Neural progenitor cell (in vitro differentiated cells): Measurements from ENCODE around the gene MAPK8. TPM values are rescaled to one million over a fixed set of nuclear protein-coding genes. Genes with fewer than 3 reads are reported as not detected.

Experiments
- DNase-seq: peaks from one replicate; pipeline ENCODE4 v3.0.0-alpha.2; 2016; ENCODE audit warnings: low spot score
- H2AFZ ChIP-seq: fragments of 200-600 bp; sonication (generic); replicated peaks from 2 replicates; pipeline ENCODE4 v1.6.1; 2016; ENCODE audit warnings: antibody characterized with exemption
- H3F3A ChIP-seq: fragments of 200-600 bp; sonication (generic); 2 replicates; pipeline ENCODE4 v1.6.1; 2016; ENCODE audit warnings: antibody characterized with exemption, low read depth
- H3K27ac ChIP-seq: fragments of 200-600 bp; sonication (generic); 2 replicates; pipeline ENCODE4 v1.5.1; 2016; ENCODE audit warnings: mild to moderate bottlenecking
- H3K27me3 ChIP-seq: fragments of 200-600 bp; sonication (generic); 2 replicates; pipeline ENCODE4 v1.6.1; 2016; ENCODE audit warnings: mild to moderate bottlenecking, moderate library complexity
- H3K36me3 ChIP-seq: fragments of 200-600 bp; sonication (generic); 2 replicates; pipeline ENCODE4 v1.5.1; 2016
- H3K4me1 ChIP-seq: fragments of 200-600 bp; sonication (generic); 2 replicates; pipeline ENCODE4 v1.6.1; 2016; ENCODE audit warnings: mixed run types
- H3K4me2 ChIP-seq: fragments of 200-600 bp; sonication (generic); 2 replicates; pipeline ENCODE4 v1.6.1; 2016
- H3K4me3 ChIP-seq: fragments of 200-600 bp; sonication (generic); 2 replicates; pipeline ENCODE4 v1.5.1; 2016
- H3K79me2 ChIP-seq: fragments of 200-600 bp; sonication (generic); 2 replicates; pipeline ENCODE4 v1.6.1; 2016; ENCODE audit warnings: low read depth
- H3K9ac ChIP-seq: fragments of 200-600 bp; sonication (generic); 2 replicates; pipeline ENCODE4 v1.6.1; 2016
- H3K9me3 ChIP-seq: fragments of 200-600 bp; sonication (generic); 2 replicates; pipeline ENCODE4 v1.5.1; 2016; ENCODE audit warnings: low read depth
- H4K20me1 ChIP-seq: fragments of 200-600 bp; sonication (generic); 2 replicates; pipeline ENCODE4 v1.6.1; 2016; ENCODE audit warnings: low read depth
- H3K27ac Mint-ChIP-seq: 3 replicates; pipeline ENCODE4 v1.8.0; 2021; ENCODE audit warnings: mixed read lengths
- H3K27me3 Mint-ChIP-seq: 2 replicates; pipeline ENCODE4 v1.8.0; 2022; ENCODE audit warnings: low read depth, mild to moderate bottlenecking, inconsistent platforms, moderate library complexity, mixed read lengths; ENCODE audit not compliant: insufficient read depth
- H3K36me3 Mint-ChIP-seq: 3 replicates; pipeline ENCODE4 v1.8.0; 2021; ENCODE audit warnings: mixed read lengths
- H3K4me1 Mint-ChIP-seq: 3 replicates; pipeline ENCODE4 v1.8.0; 2021; ENCODE audit warnings: mixed read lengths
- H3K4me3 Mint-ChIP-seq: 3 replicates; pipeline ENCODE4 v1.8.0; 2021; ENCODE audit warnings: mild to moderate bottlenecking, moderate library complexity, mixed read lengths
- H3K9me3 Mint-ChIP-seq: 3 replicates; pipeline ENCODE4 v1.8.0; 2020; ENCODE audit warnings: mixed read lengths
- CTCF ChIP-seq: fragments of 200-600 bp; sonication (generic); IDR thresholded peaks from 2 replicates; pipeline ENCODE4 v1.5.1; 2017; ENCODE audit warnings: antibody characterized with exemption, mild to moderate bottlenecking
- EZH2 ChIP-seq: fragments of 200-600 bp; sonication (generic); IDR thresholded peaks from 2 replicates; pipeline ENCODE4 v1.6.1; 2017; ENCODE audit warnings: antibody characterized with exemption, mild to moderate bottlenecking, moderate library complexity
- EZH2phosphoT487 ChIP-seq: fragments of 200-600 bp; sonication (generic); IDR thresholded peaks from 2 replicates; pipeline ENCODE4 v1.6.1; 2017; ENCODE audit warnings: antibody characterized with exemption
- total RNA-seq: library from RNA; depleted of rRNA; stranded (reverse); fragments of >200 nt; gene quantifications from 2 replicates; pipeline ENCODE4 v1.2.3, GENCODE V29; 2015; ENCODE audit warnings: low replicate concordance

MAPK8 gene
- total RNA-seq, 1 donor from 2014 or later: 166 TPM

GRCh38 chr10:48412933-48413332 lies 106.5 kb downstream of the MAPK8 start:
- H3F3A ChIP-seq: no peaks in the 10 kb centered on the region
- no peak overlapping the region for H3K27ac Mint-ChIP-seq
- no peak overlapping the region for H3K4me3 ChIP-seq
- DNase-seq: no peak
- H3K36me3 ChIP-seq: peaks cover 19% of the 10 kb centered on the region
- H4K20me1 ChIP-seq: no peaks in the 10 kb centered on the region
- no peak overlapping the region for H3K4me3 Mint-ChIP-seq
- no peaks in the 10 kb centered on the region for H3K4me1 ChIP-seq
- peaks cover 40% of the 10 kb centered on the region for H3K36me3 Mint-ChIP-seq
- TF ChIP-seq CTCF (no peak), EZH2 (no peak), EZH2phosphoT487 (no peak)
- no peaks in the 10 kb centered on the region for H3K27me3 Mint-ChIP-seq
- peaks cover 15% of the 10 kb centered on the region for H3K9me3 Mint-ChIP-seq
- no peak overlapping the region for H3K4me2 ChIP-seq
- peaks cover 10% of the 10 kb centered on the region for H3K79me2 ChIP-seq
- no peak overlapping the region for H3K9ac ChIP-seq
- no peaks in the 10 kb centered on the region for H3K4me1 Mint-ChIP-seq
- no peak overlapping the region for H3K27ac ChIP-seq
- H3K27me3 ChIP-seq: no peaks in the 10 kb centered on the region
- H3K9me3 ChIP-seq: peaks cover 5% of the 10 kb centered on the region
- no peak overlapping the region for H2AFZ ChIP-seq

GRCh38 chr10:48414160-48414559 lies 107.7 kb downstream of the MAPK8 start:
- Histone ChIP-seq H3K36me3 (peaks cover 19% of the 10 kb centered on the region), H4K20me1 (no peaks in the 10 kb centered on the region), H3K27ac (no peak overlapping the region), H3K4me1 (no peaks in the 10 kb centered on the region), H3K27me3 (no peaks in the 10 kb centered on the region), H2AFZ (no peak overlapping the region), H3K4me3 (no peak overlapping the region), H3K9ac (no peak overlapping the region), H3K79me2 (peaks cover 10% of the 10 kb centered on the region), H3K9me3 (peaks cover 5% of the 10 kb centered on the region), H3K4me2 (no peak overlapping the region), H3F3A (no peaks in the 10 kb centered on the region)
- Mint-ChIP-seq H3K36me3 (peaks cover 40% of the 10 kb centered on the region), H3K27me3 (no peaks in the 10 kb centered on the region), H3K4me3 (no peak overlapping the region), H3K9me3 (peaks cover 15% of the 10 kb centered on the region), H3K4me1 (no peaks in the 10 kb centered on the region), H3K27ac (no peak overlapping the region)
- DNase-seq: no peak
- TF ChIP-seq CTCF (no peak), EZH2phosphoT487 (no peak)

- Mint-ChIP-seq H3K9me3 (peaks cover 15% of the 10 kb centered on the region), H3K4me3 (no peak overlapping the region), H3K4me1 (no peaks in the 10 kb centered on the region), H3K27ac (no peak overlapping the region), H3K36me3 (peaks cover 39% of the 10 kb centered on the region), H3K27me3 (no peaks in the 10 kb centered on the region)
- H3K79me2 ChIP-seq: peaks cover 10% of the 10 kb centered on the region
- no peak overlapping the region for H3K4me2 ChIP-seq
- H2AFZ ChIP-seq: no peak overlapping the region
- no peaks in the 10 kb centered on the region for H3F3A ChIP-seq
- no peaks in the 10 kb centered on the region for H3K27me3 ChIP-seq
- H3K4me1 ChIP-seq: no peaks in the 10 kb centered on the region
- TF ChIP-seq EZH2 (no peak), CTCF (no peak)
- no peak overlapping the region for H3K9ac ChIP-seq
- no peaks in the 10 kb centered on the region for H4K20me1 ChIP-seq
- H3K27ac ChIP-seq: no peak overlapping the region
- no peak for DNase-seq
- peaks cover 19% of the 10 kb centered on the region for H3K36me3 ChIP-seq
- H3K9me3 ChIP-seq: peaks cover 5% of the 10 kb centered on the region
- H3K4me3 ChIP-seq: no peak overlapping the region
These were observed 108.3 kb downstream of the MAPK8 start for GRCh38 chr10:48414778-48415177.
